Liver (tissue), 9 donors: ENCODE results near the gene COL5A1. TPM values are rescaled to one million over a fixed set of nuclear protein-coding genes. Genes with fewer than 3 reads are reported as not detected.

Experiments used
- DNase-seq: peaks from one replicate; pipeline ENCODE4 v3.0.0-alpha.2; 2017; ENCODE audit warnings: low spot score
- H3K27ac ChIP-seq, 2 donors: one replicate each; pipeline ENCODE4 v1.7.0; 2013; ENCODE audit warnings: inconsistent platforms in 2 of 2, low read length in 2 of 2, control low read depth in 1 of 2, low read depth in 1 of 2, mild to moderate bottlenecking in 1 of 2
- H3K27me3 ChIP-seq, 4 donors: one replicate each; pipeline versions ENCODE4 v1.6.1 to v1.7.0; 2013; ENCODE audit warnings: low read length in 3 of 4, inconsistent platforms in 1 of 4, mild to moderate bottlenecking in 1 of 4, moderate library complexity in 1 of 4; ENCODE audit not compliant: control insufficient read depth in 4 of 4, insufficient read depth in 4 of 4
- H3K36me3 ChIP-seq, 4 donors: one replicate each; pipeline versions ENCODE4 v1.6.1 to v1.7.0; 2013; ENCODE audit warnings: low read length in 3 of 4, mild to moderate bottlenecking in 3 of 4, low read depth in 1 of 4, moderate library complexity in 1 of 4; ENCODE audit not compliant: control insufficient read depth in 4 of 4, insufficient read depth in 3 of 4
- H3K4me1 ChIP-seq, 4 donors: one replicate each; pipeline versions ENCODE4 v1.6.1 to v1.7.0; 2013; ENCODE audit warnings: low read length in 3 of 4, mild to moderate bottlenecking in 3 of 4, moderate library complexity in 1 of 4; ENCODE audit not compliant: control insufficient read depth in 4 of 4, insufficient read depth in 4 of 4
- H3K4me3 ChIP-seq, 3 donors: one replicate each; pipeline versions ENCODE4 v1.6.1 to v1.7.0; 2013; ENCODE audit warnings: low read length in 3 of 3, control low read depth in 1 of 3, low read depth in 1 of 3, mild to moderate bottlenecking in 1 of 3
- H3K9ac ChIP-seq, 2 donors: one replicate each; pipeline ENCODE4 v1.7.0; 2013; ENCODE audit warnings: low read length in 2 of 2, mild to moderate bottlenecking in 2 of 2, moderate library complexity in 2 of 2, control low read depth in 1 of 2, low read depth in 1 of 2
- H3K9me3 ChIP-seq, 4 donors: one replicate each; pipeline versions ENCODE4 v1.6.1 to v1.7.0; 2013; ENCODE audit warnings: low read length in 3 of 4; ENCODE audit not compliant: control insufficient read depth in 4 of 4
- ATF3 ChIP-seq: IDR thresholded peaks from 2 replicates; pipeline ENCODE4 v1.6.1; 2016; ENCODE audit warnings: antibody characterized with exemption
- CTCF ChIP-seq: fragments of 150-350 bp; IDR thresholded peaks from 2 replicates; pipeline ENCODE4 v1.5.1; 2017; ENCODE audit warnings: improper control_type of control experiment, low read depth, low read length; ENCODE audit not compliant: missing input control
- EGR1 ChIP-seq, 2 donors: IDR thresholded peaks; 2 replicates each; pipeline ENCODE4 v1.6.1; 2016 to 2018; ENCODE audit warnings: antibody characterized with exemption in 2 of 2, low read depth in 2 of 2
- FOXA1 ChIP-seq: IDR thresholded peaks from 2 replicates; pipeline ENCODE4 v1.6.1; 2016; ENCODE audit warnings: antibody characterized with exemption
- FOXA2 ChIP-seq: IDR thresholded peaks from 2 replicates; pipeline ENCODE4 v1.6.1; 2016; ENCODE audit warnings: antibody characterized with exemption
- GABPA ChIP-seq, 2 donors: IDR thresholded peaks in 1 of 2; conservative IDR thresholded peaks in 1 of 2; 2 replicates each; pipeline ENCODE4 v1.6.1; 2016; ENCODE audit warnings: antibody characterized with exemption in 2 of 2, mild to moderate bottlenecking in 1 of 2, moderate library complexity in 1 of 2
- HNF4A ChIP-seq, 2 donors: conservative IDR thresholded peaks; 2 replicates each; pipeline ENCODE4 v1.6.1; 2016; ENCODE audit warnings: antibody characterized with exemption in 2 of 2, mild to moderate bottlenecking in 2 of 2
- HNF4G ChIP-seq: IDR thresholded peaks from 2 replicates; pipeline ENCODE4 v1.6.1; 2016; ENCODE audit warnings: antibody characterized with exemption
- JUND ChIP-seq, 2 donors: IDR thresholded peaks; 2 replicates each; pipeline ENCODE4 v1.6.1; 2016; ENCODE audit warnings: antibody characterized with exemption in 2 of 2
- NR2F2 ChIP-seq: IDR thresholded peaks from 2 replicates; pipeline ENCODE4 v1.6.1; 2016; ENCODE audit warnings: antibody characterized with exemption
- RAD21 ChIP-seq, 2 donors: IDR thresholded peaks; 2 replicates each; pipeline ENCODE4 v1.6.1; 2016; ENCODE audit warnings: antibody characterized with exemption in 2 of 2, mild to moderate bottlenecking in 2 of 2
- REST ChIP-seq: IDR thresholded peaks from 2 replicates; pipeline ENCODE4 v1.6.1; 2016; ENCODE audit warnings: antibody characterized with exemption, mild to moderate bottlenecking
- RXRA ChIP-seq, 2 donors: IDR thresholded peaks; 2 replicates each; pipeline ENCODE4 v1.6.1; 2017 to 2018; ENCODE audit warnings: antibody characterized with exemption in 2 of 2, mild to moderate bottlenecking in 1 of 2
- SP1 ChIP-seq: IDR thresholded peaks from 2 replicates; pipeline ENCODE4 v1.6.1; 2018; ENCODE audit warnings: antibody characterized with exemption, mild to moderate bottlenecking
- TAF1 ChIP-seq: conservative IDR thresholded peaks from 2 replicates; pipeline ENCODE4 v1.6.1; 2016; ENCODE audit warnings: antibody characterized with exemption, mild to moderate bottlenecking
- YY1 ChIP-seq: IDR thresholded peaks from 2 replicates; pipeline ENCODE4 v1.6.1; 2016; ENCODE audit warnings: antibody characterized with exemption, mild to moderate bottlenecking
- ZBTB33 ChIP-seq: IDR thresholded peaks from 2 replicates; pipeline ENCODE4 v1.6.1; 2016; ENCODE audit warnings: antibody characterized with exemption
- WGBS: extraction: QIAGEN DNeasy Blood & Tissue Kit; methylation state at CpG from one replicate; pipeline ENCODE4 v1.1.7; 2013; 5-methylcytosine and 5-hydroxymethylcytosine counted together
- polyA plus RNA-seq, 2 donors: library from polyadenylated mRNA; stranded (reverse) in 1 of 2; unstranded in 1 of 2; fragments of 200-250 nt in 1 of 2; fragments of >200 nt in 1 of 2; fragmentation: Nextera tagmentation in 1 of 2; extraction: Ambion mirVana in 1 of 2; gene quantifications; one replicate each; pipeline versions ENCODE4 v1.2.1 to v1.2.3, GENCODE V29; 2013 to 2015
- total RNA-seq, 2 donors: library from RNA; depleted of rRNA; stranded (reverse); fragments of >200 nt; gene quantifications; one replicate each; pipeline ENCODE4 v1.2.3, GENCODE V29; 2014
- TF ChIP-seq, protein P1 (sequence below): IDR thresholded peaks from 2 replicates; pipeline ENCODE4 v1.6.1; 2016; ENCODE audit warnings: antibody characterized with exemption
- donor health status: healthy.
- donor health status: healthy.
- donor health status: healthy.
- donor health status: healthy.
- donor health status: healthy.

The COL5A1 gene
- total and polyA plus RNA-seq, 4 donors = 0.67 to 15.6 (median 11.2) TPM

DNA sequence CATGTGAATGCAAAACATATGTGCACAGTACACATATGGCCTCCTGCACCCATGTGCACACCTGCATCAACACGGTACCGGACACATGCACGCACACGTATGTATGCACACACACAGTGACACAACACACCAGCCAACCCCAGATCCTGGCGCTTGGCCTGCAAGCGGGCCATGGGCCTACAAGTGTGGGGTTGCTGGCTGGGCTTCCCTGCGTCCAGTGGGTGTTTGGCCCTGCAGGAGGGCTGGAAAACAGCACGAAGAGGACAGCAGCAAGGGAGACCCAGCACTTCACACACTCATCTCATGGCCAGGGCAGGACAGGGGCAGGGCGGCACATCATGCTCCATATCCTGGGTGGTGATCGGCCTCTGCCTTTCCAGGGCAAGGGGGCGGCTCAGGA is 77.7 kb downstream of the COL5A1 start:
- Histone ChIP-seq H3K4me3 (no peak overlapping the region), H3K4me1 (no peaks in the 10 kb centered on the region), H3K9me3 (no peaks in the 10 kb centered on the region), H3K9ac (no peak overlapping the region), H3K36me3 (no peaks in the 10 kb centered on the region), H3K27me3 (no peaks in the 10 kb centered on the region), H3K27ac (no peak overlapping the region)
- TF ChIP-seq ATF3 (no peak), FOXA2 (no peak), NR2F2 (no peak), REST (no peak), ZBTB33 (no peak), GABPA (IDR thresholded peaks at IDR 0.05 in 1 of 2, conservative IDR thresholded peaks at IDR 0.05 in 1 of 2) (no peak), HNF4A (conservative IDR thresholded peaks at IDR 0.05) (no peak), RXRA (IDR thresholded peaks at IDR 0.05) (no peak), SP1 (no peak), CTCF (no peak), FOXA1 (no peak), HNF4G (no peak), EGR1 (IDR thresholded peaks at IDR 0.05; ENCODE audit: low read depth in 2 of 2) (no peak), RAD21 (IDR thresholded peaks at IDR 0.05) (no peak), YY1 (no peak), TAF1 (no peak), JUND (IDR thresholded peaks at IDR 0.05) (no peak)
- TF ChIP-seq, protein P1, sequence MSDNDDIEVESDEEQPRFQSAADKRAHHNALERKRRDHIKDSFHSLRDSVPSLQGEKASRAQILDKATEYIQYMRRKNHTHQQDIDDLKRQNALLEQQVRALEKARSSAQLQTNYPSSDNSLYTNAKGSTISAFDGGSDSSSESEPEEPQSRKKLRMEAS = no peak
- no peak for DNase-seq
- WGBS = 86% methylated on average over 11 of the region's 11 CpGs
